Chondrocyte (in vitro differentiated cells): ENCODE measurements around the gene DNASE1L3. TPM values are rescaled to one million over a fixed set of nuclear protein-coding genes. Genes with fewer than 3 reads are reported as not detected.

ENCODE experiments used
- DNase-seq: peaks from one replicate; pipeline ENCODE4 v3.0.0; 2021; ENCODE audit warnings: mixed read lengths, low spot score
- H3K27ac Mint-ChIP-seq: one replicate; pipeline ENCODE4 v1.8.0; 2021; ENCODE audit warnings: mild to moderate bottlenecking, moderate library complexity, mixed read lengths; ENCODE audit not compliant: unreplicated experiment
- H3K27me3 Mint-ChIP-seq: 2 replicates; pipeline ENCODE4 v1.8.0; 2021; ENCODE audit warnings: low read depth, mixed read lengths
- H3K36me3 Mint-ChIP-seq: 2 replicates; pipeline ENCODE4 v1.8.0; 2021; ENCODE audit warnings: low read depth, mixed read lengths
- H3K4me1 Mint-ChIP-seq: 2 replicates; pipeline ENCODE4 v1.8.0; 2021; ENCODE audit warnings: low read depth, mild to moderate bottlenecking, mixed read lengths
- H3K4me3 Mint-ChIP-seq: one replicate; pipeline ENCODE4 v1.8.0; 2021; ENCODE audit warnings: mild to moderate bottlenecking, moderate library complexity, mixed read lengths; ENCODE audit not compliant: unreplicated experiment
- H3K9me3 Mint-ChIP-seq: 2 replicates; pipeline ENCODE4 v1.8.0; 2021; ENCODE audit warnings: low read depth, mixed read lengths
- CTCF ChIP-seq: fragments of 200-600 bp; sonication (generic); IDR thresholded peaks from 2 replicates; pipeline ENCODE4 v1.5.0; 2021; ENCODE audit warnings: antibody characterized with exemption, mild to moderate bottlenecking, moderate library complexity
- total RNA-seq: library from RNA; stranded (reverse); gene quantifications from 3 replicates; pipeline ENCODE4 v1.2.1, GENCODE V29; 2021

Gene DNASE1L3
- total RNA-seq, 1 donor from 2014 or later = not detected

- no peak for DNase-seq
- Mint-ChIP-seq H3K4me1 (peaks cover 18% of the 10 kb centered on the region), H3K27ac (no peak overlapping the region), H3K4me3 (no peak overlapping the region), H3K36me3 (peaks cover 40% of the 10 kb centered on the region), H3K27me3 (no peaks in the 10 kb centered on the region), H3K9me3 (no peaks in the 10 kb centered on the region)
- no peak for TF ChIP-seq CTCF
These were observed 62.7 kb downstream of the DNASE1L3 start for GRCh38 chr3:58148049-58148448.

- TF ChIP-seq CTCF = no peak
- Mint-ChIP-seq H3K27ac (no peak overlapping the region), H3K4me1 (peaks cover 11% of the 10 kb centered on the region), H3K4me3 (no peak overlapping the region), H3K9me3 (no peaks in the 10 kb centered on the region), H3K36me3 (peaks cover 43% of the 10 kb centered on the region), H3K27me3 (no peaks in the 10 kb centered on the region)
- peak; percentile 8 for DNase-seq
These were observed 66.1 kb downstream of the DNASE1L3 start for GRCh38 chr3:58144478-58145325.

GRCh38 chr3:58143417-58144055 lies 67.2 kb downstream of the DNASE1L3 start:
- H3K4me3 Mint-ChIP-seq = no peak overlapping the region
- no peak for TF ChIP-seq CTCF
- peaks cover 11% of the 10 kb centered on the region for H3K4me1 Mint-ChIP-seq
- peaks cover 42% of the 10 kb centered on the region for H3K36me3 Mint-ChIP-seq
- no peak overlapping the region for H3K27ac Mint-ChIP-seq
- DNase-seq = peak; percentile 54
- H3K9me3 Mint-ChIP-seq = no peaks in the 10 kb centered on the region
- H3K27me3 Mint-ChIP-seq = no peaks in the 10 kb centered on the region

Other genes with a start within 250 kb of the DNASE1L3 start
- gene FLNB, start 202.6 kb downstream of the DNASE1L3 start, total RNA-seq = 56.5 to 75.3 TPM (median 70.2 TPM) in 3 replicates
- gene ABHD6, start 26.8 kb upstream of the DNASE1L3 start, total RNA-seq = 5.1 to 9.4 TPM (median 7.4 TPM) in 3 replicates
- gene RPP14, start 95.3 kb upstream of the DNASE1L3 start, total RNA-seq = 11.2 to 16.0 TPM (median 14.2 TPM) in 3 replicates
- gene HTD2, start 95.5 kb upstream of the DNASE1L3 start, total RNA-seq = 5.0 to 10.9 TPM (median 7.2 TPM) in 3 replicates
- 30.2 to 32.0 TPM (median 31.4 TPM) in 3 replicates for gene PXK, start 121.9 kb upstream of the DNASE1L3 start, total RNA-seq
- gene PDHB, start 222.9 kb upstream of the DNASE1L3 start, total RNA-seq = 80.5 to 97.7 TPM (median 84.7 TPM) in 3 replicates